GM23338 (cell line): Measurements from ENCODE around the gene AQP12B. TPM values are rescaled to one million over a fixed set of nuclear protein-coding genes. Genes with fewer than 3 reads are reported as not detected.

Experiments used
- ATAC-seq: fragments of 200-7000 bp; cut with Tn5 transposase; 3 replicates; pipeline ENCODE4 v1.9.1; 2020
- DNase-seq: peaks from one replicate; pipeline ENCODE4 v3.0.0-alpha.2; 2015; ENCODE audit warnings: low spot score
- H2AFZ ChIP-seq: fragments of 200-600 bp; sonication (generic); 2 replicates; pipeline ENCODE4 v1.8.0; 2016; ENCODE audit warnings: antibody characterized with exemption, mild to moderate bottlenecking, moderate library complexity
- H3F3A ChIP-seq: fragments of 200-600 bp; sonication (generic); replicated peaks from 2 replicates; pipeline ENCODE4 v1.8.0; 2017; ENCODE audit warnings: antibody characterized with exemption, mixed run types, low read depth
- H3K27ac ChIP-seq: fragments of 200-600 bp; sonication (generic); 2 replicates; pipeline ENCODE4 v1.6.1; 2016; ENCODE audit warnings: low read depth
- H3K27me3 ChIP-seq: fragments of 200-600 bp; sonication (generic); 2 replicates; pipeline ENCODE4 v1.8.0; 2016; ENCODE audit warnings: mild to moderate bottlenecking, mixed run types, moderate library complexity; ENCODE audit not compliant: insufficient read depth
- H3K36me3 ChIP-seq: fragments of 200-600 bp; sonication (generic); 2 replicates; pipeline ENCODE4 v1.8.0; 2016; ENCODE audit warnings: mild to moderate bottlenecking; ENCODE audit not compliant: insufficient read depth
- H3K4me1 ChIP-seq: fragments of 200-600 bp; sonication (generic); 2 replicates; pipeline ENCODE4 v1.8.0; 2016; ENCODE audit warnings: mild to moderate bottlenecking, moderate library complexity; ENCODE audit not compliant: insufficient read depth
- H3K4me2 ChIP-seq: fragments of 200-600 bp; sonication (generic); 2 replicates; pipeline ENCODE4 v1.7.1; 2017; ENCODE audit warnings: mixed run types
- H3K4me3 ChIP-seq: fragments of 200-600 bp; sonication (generic); 2 replicates; pipeline ENCODE4 v1.6.1; 2016; ENCODE audit warnings: mixed run types
- H3K79me2 ChIP-seq: fragments of 200-600 bp; sonication (generic); replicated peaks from 2 replicates; pipeline ENCODE4 v1.8.0; 2017; ENCODE audit warnings: mild to moderate bottlenecking; ENCODE audit not compliant: insufficient read depth
- H3K9me2 ChIP-seq: fragments of 200-600 bp; sonication (generic); 2 replicates; pipeline ENCODE4 v1.8.0; 2017; ENCODE audit not compliant: insufficient read depth
- H4K20me1 ChIP-seq: fragments of 200-600 bp; sonication (generic); replicated peaks from 2 replicates; pipeline ENCODE4 v1.8.0; 2017; ENCODE audit warnings: mild to moderate bottlenecking; ENCODE audit not compliant: insufficient read depth
- H3K27ac Mint-ChIP-seq: 2 replicates; pipeline ENCODE4 v1.8.0; 2020; ENCODE audit warnings: inconsistent platforms, mild to moderate bottlenecking, moderate library complexity, mixed read lengths
- H3K27me3 Mint-ChIP-seq: 3 replicates; pipeline ENCODE4 v1.8.0; 2022; ENCODE audit warnings: low read depth, mild to moderate bottlenecking, moderate library complexity, mixed read lengths, inconsistent platforms; ENCODE audit not compliant: insufficient read depth, poor library complexity
- H3K36me3 Mint-ChIP-seq: 3 replicates; pipeline ENCODE4 v1.8.0; 2021; ENCODE audit warnings: low read depth, mild to moderate bottlenecking, inconsistent platforms, moderate library complexity, mixed read lengths
- H3K4me1 Mint-ChIP-seq: 3 replicates; pipeline ENCODE4 v1.8.0; 2020; ENCODE audit warnings: mild to moderate bottlenecking, inconsistent platforms, mixed read lengths
- H3K4me3 Mint-ChIP-seq: 3 replicates; pipeline ENCODE4 v1.8.0; 2021; ENCODE audit warnings: moderate library complexity, mild to moderate bottlenecking, inconsistent platforms, mixed read lengths
- H3K9me3 Mint-ChIP-seq: 3 replicates; pipeline ENCODE4 v1.8.0; 2020; ENCODE audit warnings: moderate library complexity, mild to moderate bottlenecking, inconsistent platforms, mixed read lengths
- CREB1 ChIP-seq: fragments of 250-450 bp; sonication (Bioruptor Pico); IDR thresholded peaks from 2 replicates; pipeline ENCODE4 v1.5.0; 2020; ENCODE audit warnings: low read depth, mild to moderate bottlenecking, moderate library complexity
- CTCF ChIP-seq, 2 experiments: fragments of 200-600 bp in 1 of 2; sonication (generic) in 1 of 2; conservative IDR thresholded peaks; 2 replicates each; pipeline versions ENCODE4 v1.5.1 to v1.6.1; 2016 to 2017; ENCODE audit warnings: antibody characterized with exemption in 2 of 2, low read depth in 2 of 2, mild to moderate bottlenecking in 2 of 2, moderate library complexity in 1 of 2
- EZH2 ChIP-seq: fragments of 200-600 bp; sonication (generic); IDR thresholded peaks from one replicate; pipeline ENCODE4 v1.8.0; 2017; ENCODE audit warnings: antibody characterized with exemption, mild to moderate bottlenecking, low read depth; ENCODE audit not compliant: unreplicated experiment
- EZH2phosphoT487 ChIP-seq: fragments of 200-600 bp; sonication (generic); IDR thresholded peaks from one replicate; pipeline ENCODE4 v1.8.1; 2018; ENCODE audit warnings: antibody characterized with exemption; ENCODE audit not compliant: unreplicated experiment
- JUNB ChIP-seq: IDR thresholded peaks from one replicate; pipeline ENCODE4 v1.6.1; 2016; ENCODE audit warnings: antibody characterized with exemption; ENCODE audit not compliant: unreplicated experiment
- NANOG ChIP-seq: IDR thresholded peaks from 2 replicates; pipeline ENCODE4 v1.6.1; 2016; ENCODE audit warnings: antibody characterized with exemption, borderline replicate concordance
- POLR2AphosphoS5 ChIP-seq: IDR thresholded peaks from 2 replicates; pipeline ENCODE4 v1.6.1; 2016; ENCODE audit warnings: antibody characterized with exemption, low read depth
- REST ChIP-seq: IDR thresholded peaks from one replicate; pipeline ENCODE4 v1.6.1; 2018; ENCODE audit warnings: antibody characterized with exemption; ENCODE audit not compliant: unreplicated experiment
- STAT1 ChIP-seq: IDR thresholded peaks from one replicate; pipeline ENCODE4 v1.6.1; 2016; ENCODE audit warnings: antibody characterized with exemption; ENCODE audit not compliant: unreplicated experiment
- ZNF114 ChIP-seq: fragments of 250-450 bp; sonication (Bioruptor Pico); IDR thresholded peaks from 2 replicates; pipeline ENCODE4 v1.5.0; 2020; ENCODE audit warnings: mild to moderate bottlenecking, moderate library complexity
- ZNF331 ChIP-seq: fragments of 250-450 bp; sonication (Bioruptor Pico); IDR thresholded peaks from 2 replicates; pipeline ENCODE4 v1.5.0; 2020; ENCODE audit warnings: low read depth, mild to moderate bottlenecking, moderate library complexity
- ZNF462 ChIP-seq: fragments of 250-450 bp; sonication (Bioruptor Pico); IDR thresholded peaks from 2 replicates; pipeline ENCODE4 v1.5.0; 2020; ENCODE audit warnings: mild to moderate bottlenecking, moderate library complexity
- polyA plus RNA-seq: library from polyadenylated mRNA; unstranded; fragments of >200 nt; fragmentation: Nextera tagmentation; extraction: Ambion mirVana; gene quantifications from 2 replicates; pipeline ENCODE4 v1.2.1, GENCODE V29; 2016
- total RNA-seq: library from RNA; depleted of rRNA; stranded (reverse); fragments of >200 nt; shearing (Covaris generic); gene quantifications from 2 replicates; pipeline ENCODE4 v1.2.3, GENCODE V29; 2014
- TF ChIP-seq, protein P1 (sequence below): IDR thresholded peaks from 2 replicates; pipeline ENCODE4 v1.6.1; 2016; ENCODE audit warnings: antibody characterized with exemption

The AQP12B gene
- total and polyA plus RNA-seq, 2 experiments from 2014 or later: not detected

DNA sequence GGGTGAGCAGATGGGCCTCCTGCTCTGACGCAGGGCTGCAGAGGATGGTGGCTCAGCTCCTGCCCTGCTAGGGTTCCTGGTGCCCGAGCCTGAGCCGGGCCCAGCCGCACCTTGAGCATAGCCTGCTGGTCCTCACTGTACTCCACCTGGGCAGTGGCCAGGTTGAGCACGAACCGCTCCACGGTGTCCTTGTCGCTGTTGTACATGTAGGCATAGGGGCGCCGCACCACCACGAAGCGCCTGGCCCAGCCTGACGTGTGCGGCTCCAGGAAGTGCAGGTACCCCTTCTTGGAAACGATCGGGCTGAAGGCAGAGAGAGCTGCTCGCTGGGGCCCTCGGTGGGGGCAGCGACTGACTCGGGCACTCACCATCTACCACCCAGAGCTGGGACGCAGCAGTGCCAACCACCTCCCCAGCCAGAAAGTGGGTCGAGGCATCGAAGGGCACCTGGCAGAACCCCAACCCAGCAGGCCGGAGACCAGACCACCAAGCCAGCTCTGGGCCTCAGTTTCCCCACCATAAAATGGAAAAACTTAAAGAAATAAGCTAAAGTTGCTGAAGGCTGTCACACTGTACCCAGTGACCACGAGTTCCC is 36.3 kb upstream of the AQP12B start:
- Mint-ChIP-seq H3K4me1 (no peaks in the 10 kb centered on the region), H3K27me3 (peaks cover 26% of the 10 kb centered on the region), H3K4me3 (no peak overlapping the region), H3K36me3 (peaks cover 55% of the 10 kb centered on the region), H3K9me3 (peaks cover 1% of the 10 kb centered on the region; the same call in 1 of the 3 replicates), H3K27ac (no peak overlapping the region)
- H2AFZ ChIP-seq: no peak overlapping the region
- no peaks in the 10 kb centered on the region for H3K79me2 ChIP-seq
- no peaks in the 10 kb centered on the region; the same call in 1 of the 2 replicates for H4K20me1 ChIP-seq
- peaks cover 6% of the 10 kb centered on the region; the same call in 1 of the 2 replicates for H3K36me3 ChIP-seq
- ATAC-seq (no peak), DNase-seq (no peak)
- H3K4me2 ChIP-seq: no peak overlapping the region
- H3F3A ChIP-seq: no peaks in the 10 kb centered on the region
- no peaks in the 10 kb centered on the region for H3K27me3 ChIP-seq
- no peak for TF ChIP-seq EZH2
- TF ChIP-seq REST: no peak
- no peak for TF ChIP-seq ZNF114 (CRISPR knock-in tag)
- no peak for TF ChIP-seq EZH2phosphoT487
- no peak for TF ChIP-seq CREB1 (CRISPR knock-in tag)
- no peak for TF ChIP-seq NANOG
- TF ChIP-seq CTCF (conservative IDR thresholded peaks at IDR 0.05; ENCODE audit: low read depth in 2 of 2): no peak
- TF ChIP-seq, protein P1, sequence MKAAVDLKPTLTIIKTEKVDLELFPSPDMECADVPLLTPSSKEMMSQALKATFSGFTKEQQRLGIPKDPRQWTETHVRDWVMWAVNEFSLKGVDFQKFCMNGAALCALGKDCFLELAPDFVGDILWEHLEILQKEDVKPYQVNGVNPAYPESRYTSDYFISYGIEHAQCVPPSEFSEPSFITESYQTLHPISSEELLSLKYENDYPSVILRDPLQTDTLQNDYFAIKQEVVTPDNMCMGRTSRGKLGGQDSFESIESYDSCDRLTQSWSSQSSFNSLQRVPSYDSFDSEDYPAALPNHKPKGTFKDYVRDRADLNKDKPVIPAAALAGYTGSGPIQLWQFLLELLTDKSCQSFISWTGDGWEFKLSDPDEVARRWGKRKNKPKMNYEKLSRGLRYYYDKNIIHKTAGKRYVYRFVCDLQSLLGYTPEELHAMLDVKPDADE: no peak
- TF ChIP-seq ZNF462 (CRISPR knock-in tag): no peak
- no peak for TF ChIP-seq ZNF331 (CRISPR knock-in tag)
- TF ChIP-seq STAT1: no peak
- no peak for TF ChIP-seq POLR2AphosphoS5
- TF ChIP-seq JUNB: no peak
- no peak overlapping the region for H3K4me3 ChIP-seq
- no peaks in the 10 kb centered on the region for H3K9me2 ChIP-seq
- H3K27ac ChIP-seq: no peak overlapping the region
- no peaks in the 10 kb centered on the region for H3K4me1 ChIP-seq
